ENCODE measurements around the gene BTBD6. TPM values are rescaled to one million over a fixed set of nuclear protein-coding genes. Genes with fewer than 3 reads are reported as not detected.
"Not testable (repeated sequence)": the region's sequence is repeated elsewhere in the genome, so short reads cannot be mapped to it uniquely, and the experiment has no call there.

Gene BTBD6
- total and polyA plus RNA-seq, 9 donors: 16.6 to 40.1 (median 34.4) TPM

DNA sequence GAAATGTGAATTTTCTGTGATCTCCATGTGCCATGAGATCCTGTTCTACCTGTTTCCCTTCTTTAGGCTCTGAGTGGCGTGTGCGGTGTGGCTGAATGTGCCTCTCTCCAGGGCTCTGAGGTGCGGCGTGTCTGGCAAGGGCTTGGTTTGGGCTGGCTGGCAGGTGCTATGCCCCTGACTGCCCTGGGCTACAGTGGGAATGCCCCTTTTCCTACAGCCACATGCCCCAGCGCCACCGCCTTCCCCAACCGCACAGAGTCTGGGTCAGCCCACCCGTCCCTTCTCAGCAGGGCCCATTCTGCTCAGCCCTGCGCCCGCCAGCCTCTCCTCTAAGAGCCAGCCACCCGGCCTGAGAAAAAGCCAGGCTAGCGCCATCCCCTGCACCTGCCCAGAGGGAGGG is 24.7 kb downstream of the BTBD6 start:
- Histone ChIP-seq H3K4me3 (no peak overlapping the region), H3K27ac (no peak overlapping the region), H3K4me1 (ENCODE audit: insufficient read depth) (no peaks in the 10 kb centered on the region), H3K27me3 (no peaks in the 10 kb centered on the region), H3K36me3 (no peaks in the 10 kb centered on the region), H3K9me3 (no peaks in the 10 kb centered on the region)
- intact Hi-C loops (cut with DNase I): no loop called here
- TF ChIP-seq POLR2A (IDR thresholded peaks at IDR 0.05): no peak
- TF ChIP-seq, protein P1, sequence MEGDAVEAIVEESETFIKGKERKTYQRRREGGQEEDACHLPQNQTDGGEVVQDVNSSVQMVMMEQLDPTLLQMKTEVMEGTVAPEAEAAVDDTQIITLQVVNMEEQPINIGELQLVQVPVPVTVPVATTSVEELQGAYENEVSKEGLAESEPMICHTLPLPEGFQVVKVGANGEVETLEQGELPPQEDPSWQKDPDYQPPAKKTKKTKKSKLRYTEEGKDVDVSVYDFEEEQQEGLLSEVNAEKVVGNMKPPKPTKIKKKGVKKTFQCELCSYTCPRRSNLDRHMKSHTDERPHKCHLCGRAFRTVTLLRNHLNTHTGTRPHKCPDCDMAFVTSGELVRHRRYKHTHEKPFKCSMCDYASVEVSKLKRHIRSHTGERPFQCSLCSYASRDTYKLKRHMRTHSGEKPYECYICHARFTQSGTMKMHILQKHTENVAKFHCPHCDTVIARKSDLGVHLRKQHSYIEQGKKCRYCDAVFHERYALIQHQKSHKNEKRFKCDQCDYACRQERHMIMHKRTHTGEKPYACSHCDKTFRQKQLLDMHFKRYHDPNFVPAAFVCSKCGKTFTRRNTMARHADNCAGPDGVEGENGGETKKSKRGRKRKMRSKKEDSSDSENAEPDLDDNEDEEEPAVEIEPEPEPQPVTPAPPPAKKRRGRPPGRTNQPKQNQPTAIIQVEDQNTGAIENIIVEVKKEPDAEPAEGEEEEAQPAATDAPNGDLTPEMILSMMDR (IDR thresholded peaks at IDR 0.05): no peak
- TF ChIP-seq EP300 (IDR thresholded peaks at IDR 0.05): no peak
- WGBS, 3 donors: 93 to 95% (median 95%) methylated on average over 12 of the region's 12 CpGs
- no peak for DNase-seq

GRCh38 chr14:105274637-105275036 is 26.3 kb downstream of the BTBD6 start:
- Histone ChIP-seq H3K27me3 (no peaks in the 10 kb centered on the region), H3K9me3 (no peaks in the 10 kb centered on the region), H3K36me3 (no peaks in the 10 kb centered on the region), H3K4me3 (no peak overlapping the region), H3K4me1 (ENCODE audit: insufficient read depth) (no peaks in the 10 kb centered on the region), H3K27ac (no peak overlapping the region)
- TF ChIP-seq, protein P1 (IDR thresholded peaks at IDR 0.05): no peak
- no peak for TF ChIP-seq POLR2A (IDR thresholded peaks at IDR 0.05)
- TF ChIP-seq EP300 (IDR thresholded peaks at IDR 0.05): no peak
- 84 to 96% (median 93%) methylated on average over 6 of the region's 6 CpGs for WGBS, 3 donors
- intact Hi-C loops (cut with DNase I): no loop called here
- DNase-seq: no peak

GRCh38 chr14:105275267-105275946 is 27.1 kb downstream of the BTBD6 start:
- DNase-seq: no peak
- no peaks in the 10 kb centered on the region for H3K9me3 ChIP-seq
- 68 to 75% (median 70%) methylated on average over 15 to 16 of the region's 16 CpGs for WGBS, 3 donors
- H3K4me3 ChIP-seq: no peak overlapping the region
- no peaks in the 10 kb centered on the region for H3K36me3 ChIP-seq
- no peaks in the 10 kb centered on the region for H3K4me1 ChIP-seq (ENCODE audit: insufficient read depth)
- no peaks in the 10 kb centered on the region for H3K27me3 ChIP-seq
- TF ChIP-seq POLR2A (IDR thresholded peaks at IDR 0.05) (no peak), EP300 (IDR thresholded peaks at IDR 0.05) (no peak)
- TF ChIP-seq, protein P1 (IDR thresholded peaks at IDR 0.05): no peak
- intact Hi-C loops (cut with DNase I): no loop called here
- H3K27ac ChIP-seq: no peak overlapping the region

DNA sequence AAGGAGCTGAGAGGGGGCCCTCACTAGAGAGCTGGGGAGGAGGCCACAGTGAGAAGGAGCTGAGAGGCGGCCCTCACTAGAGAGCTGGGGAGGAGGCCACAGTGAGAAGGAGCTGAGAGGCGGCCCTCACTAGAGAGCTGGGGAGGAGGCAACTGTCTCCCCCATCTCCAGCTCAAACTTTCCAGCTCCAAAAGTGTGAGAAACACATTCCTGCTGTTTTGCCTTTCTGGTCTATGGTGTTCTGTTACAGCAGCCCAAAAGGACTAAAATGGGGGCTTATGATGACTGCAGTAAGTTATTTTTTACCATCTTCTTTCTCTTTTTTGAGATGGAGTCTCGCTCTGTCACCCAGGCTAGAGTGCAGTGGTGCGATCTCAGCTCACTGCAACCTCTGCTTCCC is 29.1 kb downstream of the BTBD6 start:
- H3K36me3 ChIP-seq; DNase-seq; intact Hi-C loops (cut with DNase I); H3K27me3 ChIP-seq; H3K4me3 ChIP-seq; H3K4me1 ChIP-seq (ENCODE audit: insufficient read depth); H3K27ac ChIP-seq; H3K9me3 ChIP-seq: not testable (repeated sequence)
- 73 to 97% (median 97%) methylated on average over 2 to 4 of the region's 4 CpGs for WGBS, 3 donors

- DNase-seq: no peak
- peaks cover 2% of the 10 kb centered on the region for H3K4me1 ChIP-seq (ENCODE audit: insufficient read depth)
- 86 to 91% (median 87%) methylated on average over 18 of the region's 18 CpGs for WGBS, 3 donors
- no peak overlapping the region for H3K4me3 ChIP-seq
- H3K36me3 ChIP-seq: no peaks in the 10 kb centered on the region
- no peaks in the 10 kb centered on the region for H3K27me3 ChIP-seq
- TF ChIP-seq EP300 (IDR thresholded peaks at IDR 0.05) (no peak), POLR2A (IDR thresholded peaks at IDR 0.05) (no peak)
- TF ChIP-seq, protein P1 (IDR thresholded peaks at IDR 0.05): no peak
- no peaks in the 10 kb centered on the region for H3K9me3 ChIP-seq
- intact Hi-C loops (cut with DNase I): loop anchor here in 2 of 4 donors (5.0 to 10.0 kb wide), 2 partner anchors 75 to 78 kb away; no protein-coding TSS in a partner anchor
- H3K27ac ChIP-seq: no peak overlapping the region
Observed at GRCh38 chr14:105279642-105280361, 31.5 kb downstream of the BTBD6 start.

Data from ovary (tissue), 9 donors.